Occipital lobe (tissue), 2 donors: ENCODE results near the gene KRT14. TPM values are rescaled to one million over a fixed set of nuclear protein-coding genes. Genes with fewer than 3 reads are reported as not detected.
A peak's percentile ranks its signal among the peaks of the same experiment; 100 is the strongest.
"Not testable (repeated sequence)": the region's sequence is repeated elsewhere in the genome, so short reads cannot be mapped to it uniquely, and the experiment has no call there.

Source experiments
- DNase-seq: peaks from one replicate; lab custom pipeline; 2025; lab: John Stamatoyannopoulos, UW
- total RNA-seq: library from RNA; depleted of rRNA; stranded (reverse); fragments of >200 nt; gene quantifications from one replicate; pipeline ENCODE4 v1.2.3, GENCODE V29; 2014

Gene KRT14
- total RNA-seq, 1 donor from 2014 or later, result 0.31 TPM

DNA sequence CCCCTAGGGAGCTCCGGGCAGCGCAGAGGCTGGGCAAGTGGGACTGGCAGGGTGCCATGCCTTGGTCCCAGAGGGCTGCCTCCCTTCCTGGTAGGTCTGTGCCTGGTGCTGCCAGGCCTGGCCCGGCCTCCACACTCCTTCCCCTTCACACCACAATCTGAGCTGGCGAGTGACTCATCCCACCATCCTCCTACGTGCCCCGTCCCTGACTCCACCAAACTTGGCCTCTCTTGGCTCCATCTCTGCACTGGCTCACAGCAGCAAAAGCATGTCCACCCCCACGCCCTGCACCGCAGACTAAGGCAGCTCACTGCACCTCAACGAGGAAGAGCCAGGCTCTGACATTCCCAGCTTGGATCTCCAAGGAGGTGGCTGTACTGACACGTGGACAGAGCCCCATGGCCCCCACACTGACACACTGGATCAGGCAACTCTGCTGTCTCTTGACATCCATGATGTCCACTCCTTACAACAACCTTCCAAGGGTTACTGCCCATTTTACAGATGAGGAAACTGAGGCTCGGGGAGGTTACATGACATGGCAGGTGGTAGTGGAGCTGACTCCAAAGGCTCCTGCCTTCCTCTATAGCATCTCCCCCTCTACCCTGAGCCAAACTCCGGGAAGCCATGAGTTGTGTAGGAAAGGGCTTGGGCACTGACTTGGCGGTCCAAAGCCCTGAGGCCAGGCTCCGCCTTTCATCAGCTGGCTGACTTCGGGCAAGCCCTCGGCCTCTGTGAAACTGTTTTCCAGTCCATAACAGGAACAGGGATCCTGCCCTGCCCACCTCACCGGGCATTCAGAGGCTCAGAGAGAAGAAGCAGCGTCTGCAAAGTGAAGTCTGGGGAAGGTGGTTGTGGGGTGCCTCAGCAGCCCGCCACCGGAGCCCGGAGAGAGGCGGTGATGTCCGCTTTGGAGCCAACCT, 38.5 kb downstream of the KRT14 start:
- peak; percentile 69 for DNase-seq

GRCh38 chr17:41547378-41547841, 39.3 kb downstream of the KRT14 start:
- no peak for DNase-seq

DNA sequence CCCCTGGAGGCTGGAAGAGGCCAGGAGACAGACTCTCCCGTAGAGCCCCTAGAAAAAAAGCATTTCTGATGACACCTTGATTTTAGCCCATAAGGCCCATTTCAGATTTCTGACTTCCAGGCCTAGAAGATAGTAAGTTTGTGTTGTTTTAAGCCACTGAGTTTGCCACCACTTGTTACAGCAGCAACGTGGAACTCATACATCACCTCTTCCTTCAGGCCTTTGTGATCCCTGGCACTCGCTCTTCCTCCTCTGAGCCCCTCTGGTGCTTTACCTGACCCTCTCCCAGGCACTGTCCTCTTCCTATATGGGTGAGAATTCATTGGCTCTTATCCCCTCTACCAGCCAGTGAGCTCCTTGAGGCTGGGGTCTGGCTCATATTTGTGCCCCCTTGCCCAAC, 39.9 kb downstream of the KRT14 start:
- DNase-seq, result no peak

DNA sequence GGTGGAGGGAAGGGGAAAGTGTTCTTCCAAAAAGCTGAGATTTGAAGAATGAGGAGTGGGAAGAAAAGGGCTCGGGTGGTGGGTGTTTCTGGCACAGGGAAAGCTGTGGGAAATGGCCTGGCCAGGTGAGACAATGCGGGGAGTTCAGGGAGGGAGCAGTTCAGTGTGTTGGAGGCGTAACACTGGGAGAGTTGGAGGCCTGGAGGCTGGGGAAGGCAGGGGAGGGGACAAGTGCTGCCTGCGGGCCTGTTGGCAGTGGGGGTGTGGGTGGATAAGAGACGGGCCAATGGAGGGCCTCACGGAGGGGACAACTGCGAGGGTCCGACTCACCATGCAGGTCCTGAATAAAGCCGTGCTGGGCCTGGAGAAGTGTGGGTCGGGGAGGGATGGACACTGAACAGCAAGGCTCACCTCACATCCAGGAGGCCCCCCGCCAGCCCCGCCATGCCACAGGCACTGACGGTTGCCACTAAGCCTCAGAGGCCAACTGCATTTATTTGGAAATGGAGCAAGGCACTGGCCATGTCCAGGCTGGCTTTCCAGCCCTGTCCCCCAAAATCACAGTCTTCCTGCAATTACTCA, 40.8 kb downstream of the KRT14 start:
- DNase-seq, result no peak

GRCh38 chr17:41544935-41545334, 41.8 kb downstream of the KRT14 start:
- no peak for DNase-seq

GRCh38 chr17:41544491-41544892, 42.2 kb downstream of the KRT14 start:
- no peak for DNase-seq

- not testable (repeated sequence) for DNase-seq
Measured at GRCh38 chr17:41542786-41543185, 43.9 kb downstream of the KRT14 start.

DNA sequence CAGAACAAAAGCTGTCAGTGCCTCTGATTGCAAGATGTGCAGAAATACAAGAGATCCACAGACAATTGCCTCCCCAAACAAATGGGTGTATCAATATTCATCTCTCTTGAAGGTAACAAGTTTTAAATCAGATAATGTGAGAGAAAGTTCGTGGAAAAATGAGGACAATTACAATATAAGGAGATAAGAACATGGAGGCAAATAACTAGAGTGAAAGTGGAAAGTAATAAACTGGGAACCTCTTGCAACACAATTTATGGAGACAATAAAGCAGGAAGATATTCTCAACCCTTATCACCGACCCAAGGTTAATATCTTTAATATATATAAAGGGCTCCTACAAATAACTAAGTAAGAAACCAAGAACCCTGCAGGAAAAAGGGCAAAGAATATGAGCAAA, 44.3 kb downstream of the KRT14 start:
- DNase-seq, result no peak

GRCh38 chr17:41540921-41541625, 45.6 kb downstream of the KRT14 start:
- DNase-seq, result no peak

GRCh38 chr17:41539979-41540701, 46.6 kb downstream of the KRT14 start:
- DNase-seq, result no peak

DNA sequence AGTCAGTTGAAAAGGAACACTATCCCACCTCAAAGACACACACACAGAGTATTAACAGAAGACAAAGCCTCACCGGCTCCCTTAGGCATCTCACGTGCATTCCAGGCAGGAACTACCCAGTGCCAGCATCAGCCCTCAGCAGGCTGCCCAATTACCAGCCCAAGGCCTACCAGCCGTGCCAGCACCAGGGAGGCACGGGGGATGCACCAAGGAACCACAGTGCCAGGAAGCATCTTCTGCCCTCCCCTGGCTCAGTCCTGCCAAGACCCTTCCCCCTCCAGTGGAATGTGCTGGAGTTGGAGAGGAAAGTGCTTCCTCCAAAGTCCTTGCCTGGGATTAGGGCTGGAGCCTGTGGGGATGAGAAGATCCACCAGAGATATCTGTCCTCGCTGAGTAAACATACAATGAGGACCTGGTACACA, 47.6 kb downstream of the KRT14 start:
- DNase-seq, result no peak

- no peak for DNase-seq
Measured at GRCh38 chr17:41538565-41538991, 48.1 kb downstream of the KRT14 start.

DNA sequence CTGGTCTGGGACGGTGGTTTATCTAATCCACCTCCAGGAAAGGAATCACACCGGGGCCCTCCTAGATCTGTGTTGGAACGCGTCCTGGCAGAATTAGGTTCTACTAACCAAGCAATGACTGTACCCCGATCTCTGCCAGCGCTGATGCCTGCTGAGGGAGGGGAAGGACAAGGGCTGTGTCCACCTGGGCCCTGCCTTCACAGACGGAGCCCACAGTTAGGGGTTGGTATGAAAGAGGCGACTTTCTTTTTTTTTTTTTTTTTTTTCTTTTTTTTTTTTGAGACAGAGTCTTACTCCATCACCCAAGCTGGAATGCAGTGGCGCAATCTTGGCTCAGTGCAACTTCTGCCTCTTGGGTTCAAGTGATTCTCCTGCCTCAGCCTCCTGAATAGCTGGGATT, 48.7 kb downstream of the KRT14 start:
- DNase-seq, result no peak

DNA sequence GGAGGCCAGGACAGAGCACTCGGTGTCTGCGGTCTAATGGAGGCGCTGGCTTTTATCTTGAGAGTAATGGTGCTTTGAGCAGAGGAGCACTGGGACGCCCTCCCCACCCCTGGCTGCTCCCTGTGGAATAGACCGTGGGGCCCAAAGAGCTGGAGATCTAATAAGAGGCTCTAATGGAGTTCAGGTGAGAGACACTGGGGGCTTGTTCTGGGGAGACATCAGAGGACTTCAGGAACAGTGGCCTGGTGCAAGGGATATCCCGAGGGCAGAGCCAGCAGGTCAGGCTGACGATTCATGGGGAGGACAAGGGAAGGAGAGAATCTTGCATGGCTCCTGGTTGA, 49.1 kb downstream of the KRT14 start:
- DNase-seq, result no peak

GRCh38 chr17:41536741-41537613, 49.7 kb downstream of the KRT14 start:
- no peak for DNase-seq

DNA sequence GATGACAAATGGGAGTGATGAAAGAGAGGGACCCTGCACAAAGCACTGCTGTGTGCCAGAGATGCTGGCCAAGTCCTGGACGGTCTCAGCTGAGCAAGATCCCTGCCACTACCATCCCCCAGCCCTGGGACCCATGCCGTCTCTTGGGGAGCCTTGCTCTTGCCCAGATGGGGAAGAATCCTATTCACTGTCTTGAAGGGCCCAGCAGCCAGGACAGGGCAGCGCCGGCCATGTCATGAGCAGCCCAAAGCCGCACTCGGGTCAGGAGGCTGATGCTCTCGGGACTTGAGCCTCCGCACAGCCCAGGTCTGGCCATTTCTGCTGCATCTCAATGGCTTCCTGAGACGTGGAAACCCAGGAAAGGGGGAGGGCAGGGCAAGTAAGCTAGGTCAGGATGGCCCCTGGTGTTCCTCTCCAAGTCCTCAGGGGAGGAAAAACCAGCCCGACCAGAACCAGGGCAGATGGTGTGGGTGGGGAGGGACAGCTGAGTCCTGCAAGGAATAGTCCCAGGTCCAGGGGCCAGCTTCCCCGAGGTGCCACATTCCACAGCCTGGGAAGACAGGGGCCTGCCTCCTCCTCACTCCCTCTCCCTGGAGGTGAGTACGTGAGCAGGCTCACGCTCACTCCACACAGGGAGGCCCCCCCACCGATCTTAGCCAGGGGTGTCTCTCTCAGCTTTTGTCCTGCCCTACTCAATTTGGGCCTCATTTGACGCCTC, 50.8 kb downstream of the KRT14 start:
- no peak for DNase-seq

GRCh38 chr17:41534899-41535546, 51.7 kb downstream of the KRT14 start:
- no peak for DNase-seq

DNA sequence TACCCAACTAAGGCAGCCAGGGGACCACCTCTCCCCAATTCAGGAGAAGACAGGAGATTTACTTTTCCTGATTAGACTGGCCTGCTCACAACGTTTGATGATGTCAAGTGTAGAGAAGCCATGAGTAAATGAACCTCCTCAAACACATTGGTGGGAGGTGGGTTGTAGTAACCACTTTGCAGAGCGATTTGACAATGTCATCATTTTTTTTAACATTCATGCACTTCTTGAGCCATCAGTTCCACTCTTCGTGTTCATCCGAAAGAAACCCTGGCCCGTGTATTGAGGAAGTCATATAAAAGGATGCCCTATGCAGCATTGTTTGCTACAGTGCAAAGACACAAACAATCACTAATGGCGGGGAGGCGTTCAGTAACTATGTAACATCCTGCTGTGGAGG, 53.1 kb downstream of the KRT14 start:
- no peak for DNase-seq

DNA sequence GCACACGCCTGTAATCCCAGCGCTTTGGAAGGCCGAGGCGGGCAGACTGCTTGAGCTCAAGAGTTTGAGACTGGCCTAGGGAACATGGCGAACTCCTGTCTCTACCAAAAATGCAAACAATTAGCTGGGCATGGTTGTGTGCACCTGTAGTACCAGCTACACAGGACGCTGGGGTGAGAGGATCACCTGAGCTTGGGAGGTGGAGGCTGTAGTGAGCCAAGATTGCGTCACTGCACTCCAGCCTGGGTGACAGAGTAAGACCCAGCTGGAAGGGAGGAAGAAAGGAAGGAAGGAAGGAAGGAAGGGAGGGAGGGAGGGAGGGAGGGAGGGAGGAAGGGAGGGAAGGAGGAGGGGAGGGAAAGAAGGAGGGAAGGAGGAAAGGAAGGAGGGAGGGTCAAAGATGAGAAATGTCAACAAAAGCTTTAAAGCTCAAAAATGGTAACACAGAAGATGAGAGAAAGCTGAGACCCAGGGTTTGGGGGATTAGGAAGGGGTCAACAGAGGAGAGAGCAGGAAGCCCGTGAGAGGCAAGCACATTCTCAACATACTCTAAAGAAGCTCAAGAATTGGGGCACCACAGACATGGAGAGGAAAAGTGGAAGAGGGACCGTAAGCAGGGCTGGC, 53.6 kb downstream of the KRT14 start:
- DNase-seq, result no peak
